HUES6 (cell line): ENCODE data around the gene CENPE.
"Not testable (repeated sequence)": the region's sequence is repeated elsewhere in the genome, so short reads cannot be mapped to it uniquely, and the experiment has no call there.

Experiments used
- H3K27ac ChIP-seq: 2 replicates; pipeline ENCODE4 v1.7.0; 2013; ENCODE audit warnings: low read depth, mild to moderate bottlenecking, low read length, inconsistent platforms
- H3K27me3 ChIP-seq: 2 replicates; pipeline ENCODE4 v1.6.1; 2013; ENCODE audit warnings: low read length; ENCODE audit not compliant: control insufficient read depth, insufficient read depth
- H3K36me3 ChIP-seq: 2 replicates; pipeline ENCODE4 v1.6.1; 2013; ENCODE audit warnings: low read length; ENCODE audit not compliant: control insufficient read depth, insufficient read depth
- H3K4me1 ChIP-seq: 2 replicates; pipeline ENCODE4 v1.6.1; 2013; ENCODE audit warnings: low read length; ENCODE audit not compliant: control insufficient read depth, insufficient read depth
- H3K4me3 ChIP-seq: 2 replicates; pipeline ENCODE4 v1.5.1; 2013; ENCODE audit warnings: low read depth, low read length
- H3K9ac ChIP-seq: one replicate; pipeline ENCODE4 v1.6.1; 2013; ENCODE audit warnings: mild to moderate bottlenecking, low read length
- H3K9me3 ChIP-seq: 2 replicates; pipeline ENCODE4 v1.6.1; 2013; ENCODE audit warnings: low read depth, low read length; ENCODE audit not compliant: control insufficient read depth, insufficient read depth

Gene CENPE

DNA sequence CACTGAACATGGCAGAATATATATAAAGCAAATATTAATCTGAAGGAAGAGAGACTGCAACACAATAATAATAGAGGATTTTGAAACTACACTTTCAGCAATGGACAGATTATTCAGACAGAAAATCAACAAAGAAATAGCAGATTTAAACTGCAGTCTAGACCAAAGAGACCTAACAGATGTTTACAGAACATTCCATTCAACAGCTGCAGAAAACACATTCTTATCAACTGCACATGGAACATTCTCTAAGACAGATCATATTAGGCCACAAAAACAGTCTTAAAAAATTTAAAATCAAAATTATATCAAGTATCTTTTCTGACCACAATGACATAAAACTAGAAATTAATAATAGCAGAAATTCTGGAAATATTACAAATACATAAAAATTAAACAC, 27.1 kb downstream of the CENPE start:
- H3K9ac ChIP-seq = no peak overlapping the region
- no peak overlapping the region for H3K4me3 ChIP-seq
- no peaks in the 10 kb centered on the region for H3K4me1 ChIP-seq
- H3K36me3 ChIP-seq = peaks cover 72% of the 10 kb centered on the region
- no peaks in the 10 kb centered on the region for H3K27me3 ChIP-seq
- no peak overlapping the region for H3K27ac ChIP-seq
- no peaks in the 10 kb centered on the region for H3K9me3 ChIP-seq

DNA sequence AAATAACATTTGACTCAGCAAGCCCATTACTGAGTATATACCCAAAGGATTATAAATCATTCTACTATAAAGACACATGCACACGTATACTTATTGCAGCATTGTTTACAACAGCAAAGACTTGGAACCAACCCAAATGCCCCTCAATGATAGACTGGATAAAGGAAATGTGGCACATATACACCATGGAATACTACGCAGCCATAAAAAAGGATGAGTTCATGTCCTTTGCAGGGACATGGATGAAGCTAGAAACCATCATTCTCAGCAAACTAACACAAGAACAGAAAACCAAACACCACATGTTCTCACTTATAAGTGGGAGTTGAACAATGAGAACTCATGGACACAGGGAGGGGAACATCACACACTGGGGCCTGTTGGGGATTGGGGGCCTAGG, 28.4 kb downstream of the CENPE start:
- H3K36me3 ChIP-seq = peaks cover 60% of the 10 kb centered on the region
- H3K4me3 ChIP-seq, H3K4me1 ChIP-seq, H3K9ac ChIP-seq, H3K27ac ChIP-seq, H3K27me3 ChIP-seq, H3K9me3 ChIP-seq: not testable (repeated sequence)

DNA sequence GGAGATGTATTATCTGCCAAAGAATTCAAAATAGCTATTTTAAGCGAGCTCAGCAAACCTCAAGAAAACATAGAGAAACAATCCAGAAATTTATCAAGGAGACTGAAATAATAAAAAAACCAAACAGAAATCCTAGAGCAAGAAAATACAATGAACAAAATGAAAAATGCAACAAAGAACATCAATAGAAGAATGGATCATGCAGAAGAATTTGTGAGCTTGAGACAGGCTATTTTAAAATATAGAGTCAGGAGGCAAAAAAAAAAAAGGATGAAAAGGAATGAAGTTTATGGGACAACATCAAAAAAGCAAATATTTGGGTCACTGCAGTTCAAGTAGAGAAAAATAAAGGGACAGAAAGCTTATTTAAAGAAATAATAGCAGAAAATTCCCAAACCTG, 29.1 kb downstream of the CENPE start:
- peaks cover 53% of the 10 kb centered on the region for H3K36me3 ChIP-seq

DNA sequence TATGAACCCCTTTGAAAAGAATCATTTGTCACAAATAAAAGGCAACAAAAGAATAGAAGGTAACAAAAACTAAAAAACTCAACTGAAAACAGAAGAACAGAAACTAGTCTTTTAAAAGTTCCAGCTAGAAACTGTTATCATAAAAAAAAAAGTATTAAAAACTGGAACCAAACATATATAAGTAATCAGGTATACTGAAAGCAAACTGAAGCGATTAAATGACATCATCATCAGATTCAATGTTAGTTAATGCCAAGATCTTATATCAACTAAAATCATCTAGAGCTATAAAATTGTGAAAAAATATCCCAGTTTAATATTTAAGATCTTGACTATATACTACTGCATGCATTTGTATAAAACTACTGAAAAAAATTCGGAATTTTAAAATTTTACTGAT, 36.0 kb downstream of the CENPE start:
- H3K9ac ChIP-seq = no peak overlapping the region
- H3K9me3 ChIP-seq = no peaks in the 10 kb centered on the region

More for the DNA sequence above, 29.1 kb downstream of the CENPE start:
- Histone ChIP-seq H3K9me3 (no peaks in the 10 kb centered on the region), H3K4me1 (no peaks in the 10 kb centered on the region), H3K27ac (no peak overlapping the region), H3K4me3 (no peak overlapping the region), H3K27me3 (no peaks in the 10 kb centered on the region), H3K9ac (no peak overlapping the region)

GRCh38 chr4:103158760-103159159, 39.4 kb downstream of the CENPE start:
- Histone ChIP-seq H3K4me3 (no peak overlapping the region), H3K4me1 (no peaks in the 10 kb centered on the region), H3K27me3 (no peaks in the 10 kb centered on the region), H3K36me3 (peaks cover 87% of the 10 kb centered on the region), H3K27ac (no peak overlapping the region), H3K9me3 (no peaks in the 10 kb centered on the region), H3K9ac (no peak overlapping the region)

More for the DNA sequence above, 36.0 kb downstream of the CENPE start:
- no peak overlapping the region for H3K4me3 ChIP-seq
- no peaks in the 10 kb centered on the region for H3K27me3 ChIP-seq
- no peaks in the 10 kb centered on the region for H3K4me1 ChIP-seq
- peaks cover 61% of the 10 kb centered on the region for H3K36me3 ChIP-seq
- H3K27ac ChIP-seq = no peak overlapping the region

DNA sequence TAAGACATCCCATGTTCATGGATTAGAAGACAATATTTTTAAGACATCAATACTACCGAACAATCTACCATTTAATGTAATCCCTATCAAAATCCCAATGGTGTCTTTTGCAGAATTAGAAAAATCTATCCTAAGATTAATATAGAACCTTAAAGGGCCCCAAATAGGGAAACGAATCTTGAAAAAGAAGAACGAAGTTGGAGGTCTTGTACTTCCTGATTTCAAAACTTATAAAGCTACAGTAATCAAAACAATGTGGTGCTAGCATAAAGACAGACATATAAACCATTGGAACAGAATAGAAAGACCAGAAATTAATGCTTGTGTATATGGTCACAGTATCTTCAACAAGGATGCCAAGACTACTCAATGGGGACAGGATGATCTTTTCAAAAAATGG, 42.0 kb downstream of the CENPE start:
- no peak overlapping the region for H3K4me3 ChIP-seq
- no peaks in the 10 kb centered on the region for H3K9me3 ChIP-seq
- H3K27me3 ChIP-seq = no peaks in the 10 kb centered on the region
- H3K36me3 ChIP-seq = peaks cover 87% of the 10 kb centered on the region
- H3K9ac ChIP-seq = no peak overlapping the region
- no peaks in the 10 kb centered on the region for H3K4me1 ChIP-seq
- no peak overlapping the region for H3K27ac ChIP-seq

DNA sequence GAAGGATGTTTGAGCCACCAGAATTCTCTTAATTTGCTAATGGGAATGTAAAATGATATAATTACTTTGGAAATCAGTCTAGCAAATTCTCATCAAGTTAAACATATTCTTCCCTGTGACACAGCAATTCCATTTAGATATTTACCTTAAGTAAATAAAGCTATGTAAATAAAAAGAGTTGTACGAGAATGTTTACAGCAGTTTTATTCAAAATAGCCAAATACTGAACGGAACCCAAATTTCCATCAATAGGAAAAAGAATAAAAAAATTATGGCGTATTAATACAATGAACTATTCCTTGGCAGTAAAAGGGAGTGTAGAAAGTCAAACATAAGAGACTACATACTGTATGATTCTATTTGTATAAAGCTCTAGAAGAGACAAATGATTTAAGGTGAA, 45.8 kb downstream of the CENPE start:
- Histone ChIP-seq H3K9ac (no peak overlapping the region), H3K9me3 (no peaks in the 10 kb centered on the region), H3K27ac (no peak overlapping the region), H3K36me3 (peaks cover 85% of the 10 kb centered on the region), H3K4me3 (no peak overlapping the region), H3K27me3 (no peaks in the 10 kb centered on the region), H3K4me1 (no peaks in the 10 kb centered on the region)

DNA sequence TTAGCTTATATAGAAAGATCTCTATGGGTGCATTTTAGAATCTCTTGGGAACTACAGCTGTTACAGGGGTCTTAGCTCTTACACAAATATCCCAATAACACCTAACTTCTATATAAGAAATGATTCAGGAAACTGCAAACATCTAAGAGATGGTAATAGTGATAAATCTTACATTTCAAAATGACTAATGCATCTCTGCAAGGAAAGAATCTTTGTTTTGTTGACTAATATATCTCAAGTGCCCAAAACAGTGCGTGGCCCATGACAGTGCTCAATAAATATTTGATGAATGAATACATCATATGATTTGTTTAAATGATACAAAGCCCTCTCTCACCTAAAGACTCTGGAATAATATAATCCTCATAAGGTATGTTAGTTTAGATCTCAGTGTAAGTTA, 47.5 kb downstream of the CENPE start:
- H3K36me3 ChIP-seq = peaks cover 85% of the 10 kb centered on the region
- no peak overlapping the region for H3K9ac ChIP-seq
- no peak overlapping the region for H3K4me3 ChIP-seq

DNA sequence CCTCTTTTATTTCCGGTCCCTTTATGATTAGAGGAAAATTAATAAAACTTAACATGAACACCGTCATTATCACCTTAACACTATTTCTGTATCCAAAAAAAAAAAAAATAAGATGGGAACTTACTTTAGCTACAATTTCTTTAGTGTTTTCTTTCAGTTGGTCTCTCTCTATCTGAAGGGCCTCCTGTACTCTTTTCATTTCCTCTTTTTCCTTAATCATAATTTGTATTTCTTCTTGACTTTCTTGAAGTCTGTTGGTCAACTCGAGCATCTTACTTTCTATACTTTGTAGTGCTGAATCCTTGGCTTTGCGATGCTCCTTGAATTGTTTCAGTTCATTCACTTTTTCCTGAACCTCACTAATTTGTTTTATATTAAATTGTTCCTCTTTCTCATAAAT, 53.2 kb downstream of the CENPE start:
- H3K4me3 ChIP-seq = no peak overlapping the region
- peaks cover 97% of the 10 kb centered on the region for H3K36me3 ChIP-seq
- H3K27ac ChIP-seq = no peak overlapping the region

More for the DNA sequence above, 47.5 kb downstream of the CENPE start:
- Histone ChIP-seq H3K27ac (no peak overlapping the region), H3K27me3 (no peaks in the 10 kb centered on the region), H3K9me3 (no peaks in the 10 kb centered on the region), H3K4me1 (no peaks in the 10 kb centered on the region)

GRCh38 chr4:103137446-103137827, 60.7 kb downstream of the CENPE start:
- Histone ChIP-seq H3K4me1 (no peaks in the 10 kb centered on the region), H3K27me3 (no peaks in the 10 kb centered on the region), H3K9ac (no peak overlapping the region), H3K36me3 (peaks cover 89% of the 10 kb centered on the region), H3K4me3 (no peak overlapping the region), H3K27ac (no peak overlapping the region), H3K9me3 (no peaks in the 10 kb centered on the region)

More for the DNA sequence above, 53.2 kb downstream of the CENPE start:
- Histone ChIP-seq H3K9ac (no peak overlapping the region), H3K27me3 (no peaks in the 10 kb centered on the region), H3K9me3 (no peaks in the 10 kb centered on the region), H3K4me1 (no peaks in the 10 kb centered on the region)

DNA sequence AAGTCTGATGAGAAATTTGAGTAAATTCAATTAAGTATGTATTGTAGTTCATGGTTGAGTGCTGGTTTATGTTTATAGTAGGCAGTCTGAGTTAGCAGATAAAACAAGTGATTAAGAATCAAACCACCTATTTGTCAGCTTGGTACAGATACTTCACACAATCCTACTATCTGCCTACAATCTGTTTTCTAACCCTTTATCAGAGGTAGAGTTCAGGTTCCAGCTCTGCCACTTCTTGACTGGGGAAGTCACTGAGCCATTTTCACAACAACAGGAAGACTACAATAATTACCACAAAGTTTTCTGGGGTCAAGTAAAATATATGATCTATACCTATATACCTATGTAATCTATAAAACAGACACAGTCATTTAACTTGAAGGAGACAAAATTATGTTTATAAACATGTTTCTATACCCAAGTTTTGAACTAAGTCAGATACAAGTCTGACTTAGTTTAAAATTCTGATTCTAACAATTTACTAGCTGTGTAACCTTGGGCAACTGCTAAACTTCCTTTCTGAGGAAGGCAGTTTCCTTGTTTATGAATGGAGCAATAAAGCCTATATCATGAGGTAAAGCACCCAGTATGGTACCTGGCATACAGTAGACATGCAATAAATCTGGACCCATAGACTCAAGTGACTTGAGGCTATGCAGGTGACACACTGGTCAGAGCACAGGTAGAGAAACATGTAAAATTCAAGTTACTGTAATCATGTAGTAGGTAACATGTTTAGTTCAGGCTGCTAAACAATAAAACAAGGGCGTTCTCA, 61.3 kb downstream of the CENPE start:
- H3K9ac ChIP-seq = no peak overlapping the region
- H3K27me3 ChIP-seq = no peaks in the 10 kb centered on the region
- no peaks in the 10 kb centered on the region for H3K9me3 ChIP-seq
- H3K4me1 ChIP-seq = no peaks in the 10 kb centered on the region
- H3K27ac ChIP-seq = no peak overlapping the region
- H3K4me3 ChIP-seq = no peak overlapping the region
- H3K36me3 ChIP-seq = peaks cover 89% of the 10 kb centered on the region
